ENCODE results near the gene GPD1.
"Not testable (repeated sequence)": the region's sequence is repeated elsewhere in the genome, so short reads cannot be mapped to it uniquely, and the experiment has no call there.

GPD1 gene

GRCh38 chr12:50132505-50133135, 28.8 kb downstream of the GPD1 start:
- DNase-seq (ENCODE audit: low read depth, low spot score), result peak; percentile 50
- Histone ChIP-seq H3K9ac (ENCODE audit: insufficient read length) (no peak overlapping the region), H3K36me3 (ENCODE audit: insufficient read depth, low read length) (peaks cover 35% of the 10 kb centered on the region), H3K9me3 (ENCODE audit: low read depth, low read length) (no peaks in the 10 kb centered on the region), H3K4me3 (no peak overlapping the region), H3K27ac (no peak overlapping the region)
- TF ChIP-seq POLR2AphosphoS5 (IDR thresholded peaks at IDR 0.05; ENCODE audit: borderline replicate concordance, low read depth, low read length) (no peak), FOXP2 (optimal IDR thresholded peaks at IDR 0.05; ENCODE audit: control extremely low read depth, extremely low read length, insufficient read depth) (no peak), EZH2 (IDR thresholded peaks at IDR 0.05) (no peak)

DNA sequence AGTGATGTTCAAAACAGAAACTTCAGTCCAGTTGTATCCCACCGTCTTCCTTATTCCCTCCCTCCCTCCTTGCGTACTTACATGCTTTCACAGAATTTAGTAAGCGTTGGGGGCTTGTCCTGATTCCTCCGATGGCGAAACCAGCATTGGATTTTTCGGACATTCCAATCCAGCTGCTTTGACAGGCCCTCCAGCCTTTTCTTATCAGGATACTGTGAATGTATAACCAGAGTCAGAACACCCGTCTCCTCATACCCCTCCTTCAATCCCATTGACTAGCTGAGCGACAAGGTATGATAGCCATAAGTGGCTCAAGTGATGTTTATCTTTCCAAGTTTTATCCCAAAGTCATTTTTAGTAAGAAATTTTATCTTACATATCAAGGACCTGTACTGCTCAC, 39.2 kb downstream of the GPD1 start:
- DNase-seq (ENCODE audit: low read depth, low spot score), result no peak
- no peak overlapping the region for H3K9ac ChIP-seq (ENCODE audit: insufficient read length)
- peaks cover 7% of the 10 kb centered on the region for H3K36me3 ChIP-seq (ENCODE audit: insufficient read depth, low read length)
- no peak for TF ChIP-seq EZH2 (IDR thresholded peaks at IDR 0.05)
- no peak for TF ChIP-seq POLR2AphosphoS5 (IDR thresholded peaks at IDR 0.05; ENCODE audit: borderline replicate concordance, low read depth, low read length)
- no peak for TF ChIP-seq FOXP2 (optimal IDR thresholded peaks at IDR 0.05; ENCODE audit: control extremely low read depth, extremely low read length, insufficient read depth)
- H3K9me3 ChIP-seq (ENCODE audit: low read depth, low read length), result no peaks in the 10 kb centered on the region
- no peak overlapping the region for H3K4me3 ChIP-seq
- no peak overlapping the region for H3K27ac ChIP-seq

DNA sequence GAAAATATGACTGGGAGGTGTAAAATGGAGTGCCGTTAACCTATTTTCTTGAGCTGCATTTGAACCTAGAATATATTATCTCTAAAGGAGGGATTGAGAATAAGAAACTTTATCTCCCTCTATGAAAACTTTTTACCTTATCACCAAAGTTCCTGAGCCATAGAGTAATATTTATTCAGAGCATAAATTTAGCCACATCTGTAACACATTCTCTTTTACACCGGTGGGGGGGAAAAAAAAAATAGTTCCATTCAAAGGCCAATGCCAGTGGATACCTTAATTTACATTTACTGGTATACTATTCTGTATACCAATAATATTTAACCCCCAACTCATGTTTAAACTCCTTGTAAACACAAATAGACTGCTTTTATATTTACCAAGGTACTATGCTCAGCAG, 41.6 kb downstream of the GPD1 start:
- Histone ChIP-seq H3K36me3 (ENCODE audit: insufficient read depth, low read length) (peaks cover 3% of the 10 kb centered on the region), H3K4me3 (no peak overlapping the region), H3K27ac (no peak overlapping the region), H3K9me3 (ENCODE audit: low read depth, low read length) (no peaks in the 10 kb centered on the region), H3K9ac (ENCODE audit: insufficient read length) (no peak overlapping the region)
- no peak for TF ChIP-seq EZH2 (IDR thresholded peaks at IDR 0.05)
- no peak for TF ChIP-seq FOXP2 (optimal IDR thresholded peaks at IDR 0.05; ENCODE audit: control extremely low read depth, extremely low read length, insufficient read depth)
- no peak for TF ChIP-seq POLR2AphosphoS5 (IDR thresholded peaks at IDR 0.05; ENCODE audit: borderline replicate concordance, low read depth, low read length)
- no peak for DNase-seq (ENCODE audit: low read depth, low spot score)

DNA sequence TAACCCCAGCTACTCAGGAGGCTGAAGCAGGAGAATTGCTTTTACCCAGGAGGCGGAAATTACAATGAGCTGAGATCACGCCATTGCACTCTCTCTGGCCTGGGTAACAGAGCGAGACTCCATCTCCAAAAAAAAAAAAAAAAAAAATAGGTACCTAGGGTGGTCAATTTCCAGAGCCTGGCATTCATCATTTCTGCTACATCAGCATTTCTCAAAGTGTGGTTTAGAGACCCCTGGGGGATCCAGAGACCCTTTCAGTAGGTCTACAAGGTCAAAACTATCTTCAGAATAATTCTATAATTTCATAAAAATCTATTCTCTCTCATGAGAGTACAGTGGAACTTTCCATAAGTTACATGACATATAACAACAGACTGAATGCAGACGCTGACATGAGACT, 43.5 kb downstream of the GPD1 start:
- Histone ChIP-seq H3K36me3 (ENCODE audit: insufficient read depth, low read length) (peaks cover 3% of the 10 kb centered on the region; the same call in 1 of the 2 replicates), H3K9me3 (ENCODE audit: low read depth, low read length) (no peaks in the 10 kb centered on the region)

GRCh38 chr12:50148011-50148410, 44.2 kb downstream of the GPD1 start:
- not testable (repeated sequence) for H3K9ac ChIP-seq (ENCODE audit: insufficient read length); H3K36me3 ChIP-seq (ENCODE audit: insufficient read depth, low read length); H3K27ac ChIP-seq; H3K4me3 ChIP-seq; H3K9me3 ChIP-seq (ENCODE audit: low read depth, low read length); DNase-seq (ENCODE audit: low read depth, low spot score)

More for the DNA sequence above, 43.5 kb downstream of the GPD1 start:
- TF ChIP-seq FOXP2 (optimal IDR thresholded peaks at IDR 0.05; ENCODE audit: control extremely low read depth, extremely low read length, insufficient read depth) (no peak), POLR2AphosphoS5 (IDR thresholded peaks at IDR 0.05; ENCODE audit: borderline replicate concordance, low read depth, low read length) (no peak), EZH2 (IDR thresholded peaks at IDR 0.05) (no peak)
- no peak overlapping the region for H3K4me3 ChIP-seq
- H3K9ac ChIP-seq (ENCODE audit: insufficient read length), result no peak overlapping the region
- H3K27ac ChIP-seq, result no peak overlapping the region
- DNase-seq (ENCODE audit: low read depth, low spot score), result no peak

DNA sequence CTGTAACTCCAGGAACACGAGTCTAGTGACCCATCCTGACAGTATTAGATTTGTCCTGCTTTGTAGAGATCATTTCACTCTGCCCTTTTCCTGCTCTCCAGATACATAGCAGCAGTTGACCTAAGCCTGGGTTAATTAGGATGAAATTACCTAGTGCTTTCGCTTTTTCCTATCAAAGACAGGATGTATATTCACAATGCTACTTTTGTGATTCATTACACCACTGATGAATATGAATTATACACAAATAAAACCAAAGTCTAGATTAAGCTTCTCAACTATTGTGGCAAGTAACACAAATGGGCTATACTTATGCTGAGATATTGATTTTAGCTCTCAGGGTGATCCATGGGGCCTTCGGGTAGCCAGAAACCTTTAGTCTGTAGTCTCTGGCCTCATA, 45.5 kb downstream of the GPD1 start:
- no peaks in the 10 kb centered on the region for H3K9me3 ChIP-seq (ENCODE audit: low read depth, low read length)
- H3K36me3 ChIP-seq (ENCODE audit: insufficient read depth, low read length), result no peaks in the 10 kb centered on the region
- no peak for TF ChIP-seq FOXP2 (optimal IDR thresholded peaks at IDR 0.05; ENCODE audit: control extremely low read depth, extremely low read length, insufficient read depth)
- TF ChIP-seq POLR2AphosphoS5 (IDR thresholded peaks at IDR 0.05; ENCODE audit: borderline replicate concordance, low read depth, low read length), result no peak
- no peak for TF ChIP-seq EZH2 (IDR thresholded peaks at IDR 0.05)
- no peak overlapping the region for H3K27ac ChIP-seq
- no peak overlapping the region for H3K4me3 ChIP-seq
- DNase-seq (ENCODE audit: low read depth, low spot score), result no peak
- H3K9ac ChIP-seq (ENCODE audit: insufficient read length), result no peak overlapping the region

- no peaks in the 10 kb centered on the region for H3K9me3 ChIP-seq (ENCODE audit: low read depth, low read length)
- DNase-seq (ENCODE audit: low read depth, low spot score), result no peak
These were observed 47.4 kb downstream of the GPD1 start for GRCh38 chr12:50151047-50151687.

DNA sequence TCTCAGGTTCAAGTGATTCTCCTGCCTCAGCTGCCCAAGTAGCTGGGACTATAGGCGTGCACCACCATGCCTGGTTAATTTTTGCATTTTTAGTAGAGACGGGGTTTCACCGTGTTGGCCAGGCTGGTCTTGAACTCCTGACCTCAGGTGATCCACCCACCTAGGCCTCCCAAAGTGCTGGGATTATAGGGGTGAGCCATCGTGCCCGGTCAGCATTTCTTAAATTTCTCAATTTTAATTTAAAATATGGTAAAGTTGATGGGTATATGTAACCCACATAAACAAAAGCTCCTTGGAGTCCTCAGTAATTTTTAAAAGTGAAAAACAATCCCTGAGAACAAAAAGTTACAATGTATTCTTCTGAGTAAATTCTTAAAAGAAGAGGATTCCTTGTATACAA, 51.1 kb downstream of the GPD1 start:
- not testable (repeated sequence) for H3K9me3 ChIP-seq (ENCODE audit: low read depth, low read length); H3K9ac ChIP-seq (ENCODE audit: insufficient read length); H3K36me3 ChIP-seq (ENCODE audit: insufficient read depth, low read length); DNase-seq (ENCODE audit: low read depth, low spot score); H3K4me3 ChIP-seq; H3K27ac ChIP-seq

More at GRCh38 chr12:50151047-50151687, 47.4 kb downstream of the GPD1 start:
- Histone ChIP-seq H3K9ac (ENCODE audit: insufficient read length) (no peak overlapping the region), H3K36me3 (ENCODE audit: insufficient read depth, low read length) (no peaks in the 10 kb centered on the region), H3K27ac (no peak overlapping the region), H3K4me3 (no peak overlapping the region)
- TF ChIP-seq POLR2AphosphoS5 (IDR thresholded peaks at IDR 0.05; ENCODE audit: borderline replicate concordance, low read depth, low read length) (no peak), EZH2 (IDR thresholded peaks at IDR 0.05) (no peak), FOXP2 (optimal IDR thresholded peaks at IDR 0.05; ENCODE audit: control extremely low read depth, extremely low read length, insufficient read depth) (no peak)

- Histone ChIP-seq H3K9me3 (ENCODE audit: low read depth, low read length) (no peaks in the 10 kb centered on the region), H3K36me3 (ENCODE audit: insufficient read depth, low read length) (no peaks in the 10 kb centered on the region), H3K4me3 (no peak overlapping the region), H3K27ac (no peak overlapping the region), H3K9ac (ENCODE audit: insufficient read length) (no peak overlapping the region)
- no peak for TF ChIP-seq POLR2AphosphoS5 (IDR thresholded peaks at IDR 0.05; ENCODE audit: borderline replicate concordance, low read depth, low read length)
- no peak for TF ChIP-seq EZH2 (IDR thresholded peaks at IDR 0.05)
- TF ChIP-seq FOXP2 (optimal IDR thresholded peaks at IDR 0.05; ENCODE audit: control extremely low read depth, extremely low read length, insufficient read depth), result no peak
- DNase-seq (ENCODE audit: low read depth, low spot score), result no peak
These were observed 52.8 kb downstream of the GPD1 start for GRCh38 chr12:50156641-50157040.

Measured in SK-N-MC (cell line).